ENCODE results near the gene TTC4.

Gene TTC4

GRCh38 chr1:54738244-54738643 lies 22.6 kb downstream of the TTC4 start:
- Histone ChIP-seq H3K4me3 (ENCODE audit: low read length) (no peak overlapping the region), H3K27me3 (ENCODE audit: control insufficient read depth, insufficient read depth, low read length) (no peaks in the 10 kb centered on the region), H3K36me3 (ENCODE audit: control insufficient read depth, insufficient read depth, low read length) (peaks cover 7% of the 10 kb centered on the region), H3K9ac (ENCODE audit: low read length) (no peak overlapping the region), H3K4me1 (ENCODE audit: control insufficient read depth, insufficient read depth, low read length) (no peaks in the 10 kb centered on the region), H3K9me3 (ENCODE audit: control insufficient read depth, low read length) (no peaks in the 10 kb centered on the region)

DNA sequence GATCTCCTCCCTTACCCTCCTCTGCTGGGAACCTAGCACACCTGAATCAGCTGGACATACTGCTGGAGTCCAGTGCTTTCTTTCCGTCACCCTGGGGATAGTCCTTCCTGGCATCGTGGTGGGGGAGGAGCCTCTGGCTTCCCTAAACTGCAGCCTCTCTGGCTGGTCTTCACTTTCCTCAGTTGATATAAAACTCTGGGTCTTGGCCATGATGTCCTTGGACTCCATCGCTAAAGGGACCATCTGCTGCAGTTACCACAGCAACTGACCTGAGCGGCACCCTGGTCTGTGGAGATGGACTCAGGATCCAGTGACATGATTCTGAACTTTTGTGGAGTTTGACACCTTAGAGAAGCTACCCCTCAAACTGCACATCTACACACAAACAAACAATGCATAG lies 25.9 kb downstream of the TTC4 start:
- peaks cover 11% of the 10 kb centered on the region for H3K36me3 ChIP-seq (ENCODE audit: control insufficient read depth, insufficient read depth, low read length)
- no peak overlapping the region for H3K9ac ChIP-seq (ENCODE audit: low read length)

GRCh38 chr1:54742282-54742681 lies 26.6 kb downstream of the TTC4 start:
- no peaks in the 10 kb centered on the region for H3K27me3 ChIP-seq (ENCODE audit: control insufficient read depth, insufficient read depth, low read length)
- no peaks in the 10 kb centered on the region for H3K9me3 ChIP-seq (ENCODE audit: control insufficient read depth, low read length)
- H3K36me3 ChIP-seq (ENCODE audit: control insufficient read depth, insufficient read depth, low read length) = peaks cover 8% of the 10 kb centered on the region
- H3K9ac ChIP-seq (ENCODE audit: low read length) = no peak overlapping the region
- no peak overlapping the region for H3K4me3 ChIP-seq (ENCODE audit: low read length)
- no peaks in the 10 kb centered on the region for H3K4me1 ChIP-seq (ENCODE audit: control insufficient read depth, insufficient read depth, low read length)

More for the DNA sequence above, 25.9 kb downstream of the TTC4 start:
- no peaks in the 10 kb centered on the region for H3K9me3 ChIP-seq (ENCODE audit: control insufficient read depth, low read length)
- no peaks in the 10 kb centered on the region for H3K27me3 ChIP-seq (ENCODE audit: control insufficient read depth, insufficient read depth, low read length)
- no peak overlapping the region for H3K4me3 ChIP-seq (ENCODE audit: low read length)
- H3K4me1 ChIP-seq (ENCODE audit: control insufficient read depth, insufficient read depth, low read length) = no peaks in the 10 kb centered on the region

DNA sequence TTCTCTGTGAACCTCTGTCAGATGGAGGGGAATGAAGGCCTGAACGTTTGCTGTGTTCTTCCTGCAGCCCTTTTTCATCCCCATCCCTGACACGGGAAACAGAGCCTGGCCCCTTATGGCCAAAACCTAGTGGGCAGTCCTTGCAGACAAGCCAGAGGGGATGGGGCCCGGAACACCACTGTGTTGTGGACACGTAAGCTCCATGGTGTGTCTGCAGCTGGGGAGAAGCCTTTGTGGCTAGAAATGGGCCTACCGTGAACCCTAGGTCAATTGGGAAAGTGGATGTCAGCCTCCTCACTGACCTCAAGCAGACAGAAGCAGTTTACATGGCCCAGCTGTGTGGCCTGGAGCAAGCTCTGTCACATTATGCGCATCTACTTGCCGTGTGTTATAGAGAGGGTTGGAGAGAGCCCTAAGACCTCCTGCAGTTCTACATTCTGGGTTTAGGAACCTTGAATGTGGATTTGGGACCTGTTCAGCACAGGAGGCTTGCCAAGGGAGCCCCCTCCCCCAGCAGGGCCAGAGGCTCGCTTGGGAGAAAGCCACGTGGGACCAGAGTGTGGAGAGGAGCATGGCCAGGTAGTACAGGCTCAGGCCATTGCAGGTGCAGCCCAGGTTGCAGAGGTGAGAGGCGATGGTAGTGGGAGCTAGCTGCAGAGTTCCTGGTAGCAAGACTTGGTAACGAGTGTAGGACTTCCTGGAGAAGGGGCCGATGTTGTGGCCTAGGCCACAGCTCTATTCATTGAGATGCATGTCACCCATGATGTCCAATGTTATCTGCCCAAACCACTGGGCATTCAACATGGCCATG lies 28.0 kb downstream of the TTC4 start:
- Histone ChIP-seq H3K9me3 (ENCODE audit: control insufficient read depth, low read length) (no peaks in the 10 kb centered on the region), H3K9ac (ENCODE audit: low read length) (no peak overlapping the region), H3K4me3 (ENCODE audit: low read length) (no peak overlapping the region), H3K27me3 (ENCODE audit: control insufficient read depth, insufficient read depth, low read length) (no peaks in the 10 kb centered on the region), H3K4me1 (ENCODE audit: control insufficient read depth, insufficient read depth, low read length) (no peaks in the 10 kb centered on the region), H3K36me3 (ENCODE audit: control insufficient read depth, insufficient read depth, low read length) (peaks cover 4% of the 10 kb centered on the region)

DNA sequence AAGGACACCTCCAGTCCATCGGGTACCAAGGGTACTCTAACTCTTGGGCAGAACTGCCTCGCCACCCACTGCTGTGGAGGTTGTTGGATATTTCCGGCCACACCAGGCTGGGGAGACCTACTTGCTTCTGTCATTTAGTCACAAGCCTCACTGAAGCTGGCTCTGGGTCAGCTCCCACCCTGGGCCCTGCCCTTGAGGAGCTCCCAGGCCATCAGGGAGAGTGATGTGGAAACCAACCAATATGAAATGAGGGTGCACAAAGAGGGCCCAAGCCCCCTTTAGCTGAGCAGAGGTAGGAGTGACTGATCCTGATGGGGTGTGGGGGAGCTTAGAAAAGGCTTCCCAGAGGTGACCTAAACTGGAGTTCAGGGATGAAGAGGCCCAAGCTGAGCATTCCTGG lies 29.0 kb downstream of the TTC4 start:
- no peak overlapping the region for H3K9ac ChIP-seq (ENCODE audit: low read length)
- no peaks in the 10 kb centered on the region for H3K27me3 ChIP-seq (ENCODE audit: control insufficient read depth, insufficient read depth, low read length)
- peaks cover 4% of the 10 kb centered on the region for H3K36me3 ChIP-seq (ENCODE audit: control insufficient read depth, insufficient read depth, low read length)
- no peak overlapping the region for H3K4me3 ChIP-seq (ENCODE audit: low read length)
- H3K4me1 ChIP-seq (ENCODE audit: control insufficient read depth, insufficient read depth, low read length) = no peaks in the 10 kb centered on the region
- H3K9me3 ChIP-seq (ENCODE audit: control insufficient read depth, low read length) = no peaks in the 10 kb centered on the region

DNA sequence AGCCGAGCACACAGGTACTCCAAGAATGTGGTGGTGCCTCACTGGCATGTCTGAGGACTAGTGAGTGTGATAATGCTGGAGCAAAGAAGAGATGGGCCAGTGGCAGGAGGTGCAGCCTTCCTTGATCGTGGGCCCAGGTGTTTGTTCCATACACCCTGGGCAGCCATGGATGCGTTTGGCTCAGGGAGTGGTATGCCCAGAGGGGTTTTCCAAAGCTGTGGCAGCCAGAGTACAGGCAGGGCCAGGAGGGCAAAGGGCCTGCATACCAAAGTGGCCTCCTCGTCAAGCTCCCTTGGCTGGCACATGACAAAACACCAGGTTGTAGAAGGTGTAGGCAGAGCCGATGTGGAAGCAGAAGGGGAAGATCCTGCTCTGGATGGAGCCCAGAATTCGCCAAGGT lies 29.6 kb downstream of the TTC4 start:
- no peaks in the 10 kb centered on the region for H3K4me1 ChIP-seq (ENCODE audit: control insufficient read depth, insufficient read depth, low read length)
- H3K9ac ChIP-seq (ENCODE audit: low read length) = no peak overlapping the region
- H3K4me3 ChIP-seq (ENCODE audit: low read length) = no peak overlapping the region
- H3K27me3 ChIP-seq (ENCODE audit: control insufficient read depth, insufficient read depth, low read length) = no peaks in the 10 kb centered on the region
- H3K9me3 ChIP-seq (ENCODE audit: control insufficient read depth, low read length) = no peaks in the 10 kb centered on the region
- peaks cover 4% of the 10 kb centered on the region for H3K36me3 ChIP-seq (ENCODE audit: control insufficient read depth, insufficient read depth, low read length)

DNA sequence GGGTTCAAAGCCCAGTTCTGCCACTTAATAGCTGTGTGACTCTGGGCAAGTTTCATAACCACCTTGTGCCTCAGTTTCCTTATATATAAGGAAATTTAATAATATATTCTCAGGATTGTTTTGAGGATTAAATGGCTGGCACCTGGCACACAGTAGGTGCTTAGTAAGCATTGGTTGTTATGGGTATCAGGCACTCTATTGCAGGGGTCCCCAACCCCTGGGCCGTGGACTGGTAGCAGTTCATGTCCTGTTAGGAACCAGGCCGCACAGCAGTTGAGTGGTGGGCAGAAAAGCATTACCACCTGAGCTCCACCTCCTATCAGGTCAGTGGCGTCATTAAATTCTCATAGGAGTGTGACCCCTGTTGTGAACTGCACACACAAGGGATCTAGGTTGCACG lies 30.2 kb downstream of the TTC4 start:
- Histone ChIP-seq H3K36me3 (ENCODE audit: control insufficient read depth, insufficient read depth, low read length) (peaks cover 4% of the 10 kb centered on the region), H3K27me3 (ENCODE audit: control insufficient read depth, insufficient read depth, low read length) (no peaks in the 10 kb centered on the region), H3K9me3 (ENCODE audit: control insufficient read depth, low read length) (no peaks in the 10 kb centered on the region), H3K4me1 (ENCODE audit: control insufficient read depth, insufficient read depth, low read length) (no peaks in the 10 kb centered on the region), H3K9ac (ENCODE audit: low read length) (no peak overlapping the region), H3K4me3 (ENCODE audit: low read length) (no peak overlapping the region)

DNA sequence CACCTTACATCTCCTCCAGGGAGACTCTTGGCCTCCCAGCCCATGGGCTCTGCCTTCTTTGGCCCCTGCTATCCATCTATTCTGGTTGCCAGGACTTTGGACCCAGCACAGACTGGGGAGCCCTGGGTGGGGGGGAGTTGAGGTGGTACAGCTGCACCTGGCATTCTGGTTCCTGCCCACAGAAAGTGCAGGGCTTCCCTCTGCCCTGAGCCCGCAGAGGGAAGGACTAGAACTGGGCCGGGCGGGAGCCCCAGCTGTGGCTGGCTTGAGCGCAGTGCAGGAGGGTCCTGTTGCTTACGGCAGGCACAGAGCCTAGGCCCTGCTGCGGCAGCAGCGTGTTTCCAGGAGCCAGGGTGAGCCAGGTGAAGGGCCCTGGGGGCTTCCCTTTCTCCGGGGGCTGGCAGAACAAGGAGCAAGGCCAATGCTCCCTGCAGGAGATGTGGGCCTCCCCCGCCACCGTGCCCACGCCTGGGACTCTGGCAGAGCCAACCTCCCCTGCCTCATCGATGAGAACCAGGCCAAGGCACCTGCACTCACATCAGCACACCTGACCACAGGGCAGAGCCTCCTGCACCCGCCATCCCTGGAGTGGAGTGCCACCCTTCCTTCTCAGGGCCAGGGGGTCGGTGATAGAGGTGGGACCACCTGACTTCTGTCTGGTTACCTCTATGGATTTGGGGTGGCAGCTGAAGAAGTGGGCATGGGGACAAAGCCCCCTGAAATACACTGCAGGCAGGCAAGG lies 32.6 kb downstream of the TTC4 start:
- Histone ChIP-seq H3K4me3 (ENCODE audit: low read length) (no peak overlapping the region), H3K27me3 (ENCODE audit: control insufficient read depth, insufficient read depth, low read length) (no peaks in the 10 kb centered on the region), H3K9me3 (ENCODE audit: control insufficient read depth, low read length) (no peaks in the 10 kb centered on the region), H3K4me1 (ENCODE audit: control insufficient read depth, insufficient read depth, low read length) (no peaks in the 10 kb centered on the region), H3K9ac (ENCODE audit: low read length) (no peak overlapping the region), H3K36me3 (ENCODE audit: control insufficient read depth, insufficient read depth, low read length) (peaks cover 4% of the 10 kb centered on the region)

DNA sequence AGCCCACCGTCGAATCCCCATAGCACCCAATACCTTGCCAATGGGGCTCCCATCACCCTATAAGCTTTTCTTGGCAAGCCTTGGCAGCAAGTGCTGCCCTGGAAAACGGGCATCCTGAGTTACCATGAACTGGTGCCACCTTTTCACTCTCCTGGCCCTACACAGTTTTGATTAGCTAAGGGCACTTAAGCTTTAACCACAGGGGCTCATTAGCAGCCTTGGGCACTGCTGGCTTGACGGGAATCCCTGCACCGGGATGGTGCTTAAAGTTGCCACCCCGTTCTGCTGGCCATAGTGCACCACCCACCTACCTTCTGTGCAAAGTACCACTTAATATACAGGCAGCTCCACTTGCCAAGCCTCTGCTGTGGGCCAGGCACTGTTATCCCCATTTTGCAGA lies 34.9 kb downstream of the TTC4 start:
- H3K9me3 ChIP-seq (ENCODE audit: control insufficient read depth, low read length) = no peaks in the 10 kb centered on the region
- H3K9ac ChIP-seq (ENCODE audit: low read length) = no peak overlapping the region
- H3K4me3 ChIP-seq (ENCODE audit: low read length) = no peak overlapping the region
- no peaks in the 10 kb centered on the region for H3K27me3 ChIP-seq (ENCODE audit: control insufficient read depth, insufficient read depth, low read length)
- H3K4me1 ChIP-seq (ENCODE audit: control insufficient read depth, insufficient read depth, low read length) = no peaks in the 10 kb centered on the region
- no peaks in the 10 kb centered on the region for H3K36me3 ChIP-seq (ENCODE audit: control insufficient read depth, insufficient read depth, low read length)

DNA sequence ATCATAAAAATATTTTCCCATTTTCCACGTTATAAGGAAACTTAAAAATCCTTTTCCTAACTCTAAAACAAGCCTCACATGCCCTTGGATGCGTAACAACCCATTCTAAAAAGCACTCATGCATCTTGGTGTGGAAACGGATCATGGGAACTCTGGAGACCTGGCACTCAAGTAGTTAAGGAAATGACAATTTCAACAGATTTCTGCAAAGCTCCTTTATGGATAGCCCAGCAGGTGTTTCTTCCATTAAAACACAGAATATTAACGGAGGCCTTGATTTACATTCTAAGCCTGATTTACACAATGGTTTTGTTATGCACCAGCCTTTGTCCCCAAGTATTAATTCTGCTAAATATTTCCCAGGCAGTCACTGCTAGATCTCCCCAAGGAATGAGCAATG lies 35.8 kb downstream of the TTC4 start:
- H3K4me1 ChIP-seq (ENCODE audit: control insufficient read depth, insufficient read depth, low read length) = no peaks in the 10 kb centered on the region
- no peaks in the 10 kb centered on the region for H3K9me3 ChIP-seq (ENCODE audit: control insufficient read depth, low read length)
- no peaks in the 10 kb centered on the region for H3K36me3 ChIP-seq (ENCODE audit: control insufficient read depth, insufficient read depth, low read length)
- no peaks in the 10 kb centered on the region for H3K27me3 ChIP-seq (ENCODE audit: control insufficient read depth, insufficient read depth, low read length)
- no peak overlapping the region for H3K9ac ChIP-seq (ENCODE audit: low read length)
- no peak overlapping the region for H3K4me3 ChIP-seq (ENCODE audit: low read length)

- H3K4me3 ChIP-seq (ENCODE audit: low read length) = no peak overlapping the region
Observed at GRCh38 chr1:54754045-54754444, 38.4 kb downstream of the TTC4 start.

GRCh38 chr1:54754486-54755285 lies 39.0 kb downstream of the TTC4 start:
- Histone ChIP-seq H3K27me3 (ENCODE audit: control insufficient read depth, insufficient read depth, low read length) (no peaks in the 10 kb centered on the region), H3K36me3 (ENCODE audit: control insufficient read depth, insufficient read depth, low read length) (peaks cover 6% of the 10 kb centered on the region), H3K4me3 (ENCODE audit: low read length) (no peak overlapping the region)

More at GRCh38 chr1:54754045-54754444, 38.4 kb downstream of the TTC4 start:
- Histone ChIP-seq H3K4me1 (ENCODE audit: control insufficient read depth, insufficient read depth, low read length) (no peaks in the 10 kb centered on the region), H3K27me3 (ENCODE audit: control insufficient read depth, insufficient read depth, low read length) (no peaks in the 10 kb centered on the region), H3K9ac (ENCODE audit: low read length) (no peak overlapping the region), H3K9me3 (ENCODE audit: control insufficient read depth, low read length) (no peaks in the 10 kb centered on the region), H3K36me3 (ENCODE audit: control insufficient read depth, insufficient read depth, low read length) (peaks cover 6% of the 10 kb centered on the region)

More at GRCh38 chr1:54754486-54755285, 39.0 kb downstream of the TTC4 start:
- H3K9me3 ChIP-seq (ENCODE audit: control insufficient read depth, low read length) = no peaks in the 10 kb centered on the region
- H3K9ac ChIP-seq (ENCODE audit: low read length) = no peak overlapping the region
- H3K4me1 ChIP-seq (ENCODE audit: control insufficient read depth, insufficient read depth, low read length) = no peaks in the 10 kb centered on the region
